ENCODE measurements around the gene TCF7.

TCF7 gene

DNA sequence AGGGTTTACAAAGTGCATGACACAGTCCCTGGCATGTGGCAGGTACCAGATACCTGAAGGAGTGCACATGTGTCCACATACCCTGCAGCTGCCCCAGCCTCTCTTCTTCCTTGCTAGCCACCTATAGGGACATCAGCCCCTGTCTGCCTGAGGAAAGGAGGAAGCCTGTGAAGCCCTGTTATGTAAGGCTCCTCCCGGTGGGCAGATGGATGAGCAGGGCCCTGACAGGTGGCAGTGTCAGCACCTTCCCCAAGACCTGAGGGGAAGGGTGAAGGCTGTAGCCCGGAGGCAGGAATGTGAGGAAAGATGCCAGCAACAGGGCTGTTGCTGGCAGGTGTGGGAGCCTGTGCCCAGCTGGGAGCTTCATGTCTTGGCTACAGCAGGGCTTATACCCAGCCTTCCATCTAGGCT, 21.7 kb downstream of the TCF7 start:
- H3K4me3 ChIP-seq (replicated peaks; ENCODE audit: low read depth, low read length): no peak overlapping the region
- no peak for DNase-seq (ENCODE audit: extremely low read depth, low read depth)
- TF ChIP-seq, protein P1, sequence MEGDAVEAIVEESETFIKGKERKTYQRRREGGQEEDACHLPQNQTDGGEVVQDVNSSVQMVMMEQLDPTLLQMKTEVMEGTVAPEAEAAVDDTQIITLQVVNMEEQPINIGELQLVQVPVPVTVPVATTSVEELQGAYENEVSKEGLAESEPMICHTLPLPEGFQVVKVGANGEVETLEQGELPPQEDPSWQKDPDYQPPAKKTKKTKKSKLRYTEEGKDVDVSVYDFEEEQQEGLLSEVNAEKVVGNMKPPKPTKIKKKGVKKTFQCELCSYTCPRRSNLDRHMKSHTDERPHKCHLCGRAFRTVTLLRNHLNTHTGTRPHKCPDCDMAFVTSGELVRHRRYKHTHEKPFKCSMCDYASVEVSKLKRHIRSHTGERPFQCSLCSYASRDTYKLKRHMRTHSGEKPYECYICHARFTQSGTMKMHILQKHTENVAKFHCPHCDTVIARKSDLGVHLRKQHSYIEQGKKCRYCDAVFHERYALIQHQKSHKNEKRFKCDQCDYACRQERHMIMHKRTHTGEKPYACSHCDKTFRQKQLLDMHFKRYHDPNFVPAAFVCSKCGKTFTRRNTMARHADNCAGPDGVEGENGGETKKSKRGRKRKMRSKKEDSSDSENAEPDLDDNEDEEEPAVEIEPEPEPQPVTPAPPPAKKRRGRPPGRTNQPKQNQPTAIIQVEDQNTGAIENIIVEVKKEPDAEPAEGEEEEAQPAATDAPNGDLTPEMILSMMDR (IDR thresholded peaks at IDR 0.05; ENCODE audit: low read depth, low read length, missing control alignments): no peak

DNA sequence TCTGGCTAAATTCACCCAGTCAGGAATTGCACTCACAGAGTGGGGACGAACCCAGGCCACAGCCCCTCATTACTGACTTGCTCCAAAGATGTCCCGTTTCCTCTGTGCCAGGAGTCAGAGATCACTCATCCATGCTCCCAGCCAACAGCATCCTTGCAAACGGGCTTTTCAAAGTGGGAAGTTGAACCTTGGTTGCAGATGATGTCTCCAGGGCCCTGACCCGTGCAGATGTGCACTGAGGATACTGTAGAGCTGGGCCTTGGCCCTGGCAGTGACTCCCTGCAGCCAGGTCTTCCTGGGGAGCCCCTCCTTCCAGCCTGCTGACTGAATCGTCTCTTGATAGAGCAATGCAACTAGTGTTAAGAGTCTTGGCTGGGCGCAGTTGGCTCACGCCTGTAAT, 22.3 kb downstream of the TCF7 start:
- no peak for DNase-seq (ENCODE audit: extremely low read depth, low read depth)
- no peak overlapping the region for H3K4me3 ChIP-seq (replicated peaks; ENCODE audit: low read depth, low read length)
- TF ChIP-seq, protein P1 (IDR thresholded peaks at IDR 0.05; ENCODE audit: low read depth, low read length, missing control alignments): no peak

DNA sequence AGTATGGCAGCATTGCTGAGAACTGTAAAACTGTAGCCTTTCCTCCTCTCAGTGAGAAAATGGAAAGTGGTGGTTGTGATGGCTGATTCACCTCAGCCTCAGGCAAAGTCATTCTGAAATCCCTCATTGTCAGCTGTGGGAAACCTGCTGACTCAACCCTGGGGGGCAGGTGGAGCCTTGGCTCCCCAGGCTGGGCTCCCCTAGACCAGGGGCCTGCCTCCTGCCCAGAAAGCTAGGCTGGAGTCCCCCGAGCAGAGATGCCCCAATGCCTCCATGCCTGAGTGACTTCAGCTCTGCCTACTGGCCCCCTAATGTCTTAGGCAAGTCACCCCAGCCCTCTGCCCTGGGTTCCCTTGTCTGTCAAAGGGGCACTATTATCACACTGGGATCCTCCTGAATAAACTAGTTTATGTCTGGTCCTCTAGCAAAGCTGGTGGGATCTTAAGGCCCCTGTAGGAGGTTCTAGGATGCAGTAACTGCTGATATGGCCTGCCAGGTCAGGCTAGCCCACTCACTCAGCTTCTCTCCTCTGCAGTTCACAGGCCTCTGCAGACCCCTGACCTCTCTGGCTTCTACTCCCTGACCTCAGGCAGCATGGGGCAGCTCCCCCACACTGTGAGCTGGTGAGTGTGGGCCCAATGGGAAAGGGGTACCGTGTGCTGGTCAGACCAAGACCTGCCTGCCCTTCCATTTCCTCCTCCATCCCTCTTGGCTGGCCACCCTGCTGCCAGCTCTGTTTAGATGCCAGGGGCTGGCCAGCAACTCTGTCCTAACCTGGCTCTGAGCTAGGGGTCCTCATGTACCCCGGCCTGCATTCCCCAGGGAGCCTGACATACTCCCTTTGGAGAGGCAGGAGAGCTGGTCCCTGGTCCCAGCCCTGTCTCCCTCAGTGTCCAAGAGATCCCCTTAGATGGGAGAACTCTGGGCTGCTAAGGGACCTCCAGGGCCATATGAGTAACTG, 24.2 kb downstream of the TCF7 start:
- TF ChIP-seq, protein P1 (IDR thresholded peaks at IDR 0.05; ENCODE audit: low read depth, low read length, missing control alignments): no peak
- DNase-seq (ENCODE audit: extremely low read depth, low read depth): no peak
- no peak overlapping the region for H3K4me3 ChIP-seq (replicated peaks; ENCODE audit: low read depth, low read length)

DNA sequence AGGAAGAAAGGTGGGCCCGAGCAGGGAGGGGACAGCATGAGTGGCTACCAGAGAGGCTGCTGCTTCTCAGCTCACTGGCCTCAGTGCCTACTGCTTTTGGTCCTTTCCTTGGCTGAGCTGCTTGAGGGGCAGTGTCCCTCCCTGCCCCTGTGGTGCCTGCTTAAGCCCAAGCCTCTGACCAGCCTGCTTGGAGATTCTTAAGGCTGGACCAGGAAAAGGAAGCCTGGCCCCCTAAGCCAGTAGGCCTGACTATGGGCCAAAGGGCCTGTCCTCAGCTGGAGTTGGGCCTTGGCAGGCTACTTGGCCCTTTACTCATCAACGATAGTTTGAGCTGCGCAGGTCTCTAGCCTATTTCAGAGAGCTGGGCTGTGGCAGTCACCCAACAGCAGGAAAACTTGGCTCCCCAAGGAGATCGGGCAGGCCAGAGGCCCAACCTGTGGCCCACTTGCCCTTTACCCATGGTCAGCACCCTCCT, 24.9 kb downstream of the TCF7 start:
- TF ChIP-seq, protein P1 (IDR thresholded peaks at IDR 0.05; ENCODE audit: low read depth, low read length, missing control alignments): no peak
- H3K4me3 ChIP-seq (replicated peaks; ENCODE audit: low read depth, low read length): no peak overlapping the region
- no peak for DNase-seq (ENCODE audit: extremely low read depth, low read depth)

DNA sequence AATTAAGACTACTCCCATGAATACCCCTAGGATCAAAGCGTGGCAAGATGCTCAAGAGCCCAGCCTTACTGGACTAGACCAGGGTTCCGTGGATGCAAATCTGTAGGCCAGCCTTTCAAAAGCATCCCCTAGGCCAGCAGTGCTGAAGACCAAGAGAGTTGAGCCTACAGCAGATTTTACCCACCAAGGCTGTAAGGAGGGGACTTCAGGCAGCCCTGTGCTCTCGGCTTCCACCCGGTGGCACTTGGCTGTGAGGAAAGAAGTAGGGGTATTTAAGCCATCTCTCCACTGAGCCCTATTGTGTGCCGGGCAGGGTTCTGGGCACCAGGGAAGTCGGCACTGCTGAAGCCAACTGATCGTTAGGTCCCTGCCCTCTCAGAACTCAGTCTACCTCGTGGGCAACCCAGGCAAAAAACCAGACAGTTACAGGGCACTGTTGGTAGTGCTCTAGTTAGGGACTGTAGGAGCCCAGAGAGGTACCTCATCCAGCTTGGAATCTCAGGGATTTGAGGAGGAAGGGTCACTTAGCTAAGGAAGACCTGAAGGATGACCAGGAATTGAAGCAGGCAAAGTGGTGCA, 25.5 kb downstream of the TCF7 start:
- H3K4me3 ChIP-seq (replicated peaks; ENCODE audit: low read depth, low read length): no peak overlapping the region
- no peak for DNase-seq (ENCODE audit: extremely low read depth, low read depth)
- TF ChIP-seq, protein P1 (IDR thresholded peaks at IDR 0.05; ENCODE audit: low read depth, low read length, missing control alignments): no peak

DNA sequence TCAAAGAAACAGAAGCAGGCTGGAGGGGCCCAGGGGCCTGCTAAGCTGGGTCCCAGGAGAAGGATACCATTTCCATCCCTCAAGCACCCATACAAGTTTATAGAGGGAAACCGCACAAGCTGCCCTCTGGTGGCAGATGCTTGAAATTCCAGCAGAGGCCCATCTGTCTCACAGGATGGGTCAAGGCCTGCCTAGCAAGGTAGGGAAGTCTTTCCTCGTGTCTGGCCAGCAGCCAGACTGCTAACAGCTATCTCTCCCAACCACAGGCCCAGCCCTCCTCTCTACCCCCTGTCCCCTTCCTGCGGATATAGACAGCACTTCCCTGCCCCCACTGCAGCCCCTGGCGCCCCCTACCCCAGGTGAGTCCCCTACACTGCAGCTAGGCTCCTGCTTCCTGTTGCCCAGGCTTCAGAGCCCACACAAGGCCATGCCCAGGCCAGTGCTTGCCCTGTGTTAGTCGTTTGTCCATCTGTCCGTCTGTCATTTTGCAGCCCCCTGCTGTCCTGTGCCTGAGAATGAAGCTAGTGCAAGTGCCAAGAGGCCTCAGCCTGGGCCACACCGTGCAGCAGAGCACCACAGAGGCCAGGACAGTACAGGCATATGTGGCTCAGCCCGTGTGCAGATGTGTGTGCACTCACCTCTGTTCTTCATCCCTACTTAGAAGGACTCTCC, 26.2 kb downstream of the TCF7 start:
- TF ChIP-seq, protein P1 (IDR thresholded peaks at IDR 0.05; ENCODE audit: low read depth, low read length, missing control alignments): peak; percentile 78

More for the DNA sequence above, 26.2 kb downstream of the TCF7 start:
- peak; percentile 66 for DNase-seq (ENCODE audit: extremely low read depth, low read depth)
- H3K4me3 ChIP-seq (replicated peaks; ENCODE audit: low read depth, low read length): no peak overlapping the region
